HG03097 (cell line): ENCODE results near the gene C11orf91.
A peak's percentile ranks its signal among the peaks of the same experiment; 100 is the strongest.
"Not testable (repeated sequence)": the region's sequence is repeated elsewhere in the genome, so short reads cannot be mapped to it uniquely, and the experiment has no call there.

Experiments
- ATAC-seq: cut with Tn5 transposase; IDR thresholded peaks from one replicate; pipeline ENCODE4 v1.9.1; 2021; ENCODE audit not compliant: unreplicated experiment, low FRiP score

C11orf91 gene

DNA sequence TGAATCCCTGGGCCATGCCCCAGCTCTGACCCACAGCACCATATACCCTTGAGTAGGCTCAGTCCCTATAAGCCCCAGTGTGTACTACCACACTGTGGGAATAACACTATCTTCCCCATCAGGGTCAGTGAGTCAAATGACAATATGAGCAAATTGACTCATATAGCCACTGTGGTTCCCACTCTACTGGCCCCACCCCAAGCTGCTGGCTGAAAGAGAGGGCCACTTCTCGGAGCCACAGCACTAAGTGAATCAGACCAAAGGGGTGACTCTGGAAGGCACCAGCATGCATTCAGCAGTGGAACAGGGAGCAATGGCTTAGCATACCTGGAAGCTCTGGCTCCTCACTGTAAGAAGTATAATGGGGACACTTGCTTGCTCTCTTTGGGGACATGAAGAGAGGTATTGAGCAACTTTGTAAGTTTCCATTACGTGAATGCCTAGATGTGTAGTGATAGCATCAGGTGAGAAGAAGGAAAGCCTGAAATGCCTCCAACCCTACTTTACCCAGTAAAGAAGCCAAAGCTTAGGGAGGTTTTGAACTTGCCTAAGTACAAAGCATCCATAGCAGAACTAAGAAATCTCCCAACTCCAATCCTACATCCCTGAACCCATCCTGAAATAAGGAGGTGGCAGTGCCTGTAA is 22.1 kb upstream of the C11orf91 start:
- ATAC-seq: peak; percentile 65

DNA sequence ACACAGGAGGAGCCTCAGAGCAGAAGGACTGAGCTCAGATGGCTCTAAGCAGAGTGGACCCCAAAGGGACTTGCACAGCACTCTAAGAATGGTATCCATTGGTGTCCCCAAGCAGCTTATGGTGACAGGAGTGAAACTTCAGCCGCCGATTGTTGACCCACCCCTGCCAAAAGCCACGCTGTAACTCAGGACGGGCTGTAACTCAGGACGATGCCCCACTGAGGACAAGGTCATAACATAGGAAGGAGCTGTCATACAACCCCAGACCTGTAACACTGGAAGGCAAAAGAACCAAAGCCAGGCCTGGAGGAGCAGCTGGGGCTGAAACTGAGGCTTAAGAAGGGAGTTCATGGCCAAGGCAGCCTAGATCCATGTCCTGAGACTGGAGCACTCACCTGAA is 21.4 kb upstream of the C11orf91 start:
- no peak for ATAC-seq

DNA sequence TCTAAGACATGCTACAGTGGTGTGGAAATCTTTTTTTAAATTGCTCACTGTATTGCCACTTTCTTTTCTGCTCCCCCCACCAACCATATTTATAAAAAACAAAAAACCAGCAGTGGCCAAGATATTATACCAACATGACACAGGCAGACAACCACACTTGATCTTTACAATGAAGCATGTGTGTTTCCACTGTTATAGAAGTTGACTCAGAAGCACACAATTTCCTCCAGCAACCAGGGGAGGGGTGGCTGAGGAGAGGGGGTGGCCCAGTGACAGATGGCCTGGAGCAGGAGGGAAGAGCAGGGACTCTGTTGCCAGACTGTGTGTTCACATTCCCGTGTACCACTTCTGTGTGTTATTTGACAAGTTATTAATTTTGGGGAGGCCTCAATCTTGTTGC is 20.8 kb upstream of the C11orf91 start:
- ATAC-seq: no peak

DNA sequence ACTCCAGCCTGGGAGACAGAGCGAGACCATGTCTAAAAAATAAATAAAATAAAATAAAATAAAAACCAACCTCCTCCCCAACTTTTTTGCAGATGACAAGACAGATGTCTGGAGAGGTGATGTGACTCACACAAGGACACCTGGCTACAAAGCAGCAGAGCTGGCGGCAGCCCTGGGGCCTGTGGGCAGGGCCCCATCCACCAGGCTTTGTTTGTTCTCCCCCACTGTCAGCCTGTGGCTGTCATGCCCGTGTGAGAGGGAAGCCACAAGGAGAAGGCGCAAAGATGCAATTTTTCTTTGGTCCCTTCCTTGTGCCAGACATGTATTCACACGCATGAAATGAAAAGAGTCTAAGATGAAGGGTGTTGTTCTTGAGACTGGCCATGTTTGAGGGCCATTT is 19.0 kb upstream of the C11orf91 start:
- no peak for ATAC-seq

DNA sequence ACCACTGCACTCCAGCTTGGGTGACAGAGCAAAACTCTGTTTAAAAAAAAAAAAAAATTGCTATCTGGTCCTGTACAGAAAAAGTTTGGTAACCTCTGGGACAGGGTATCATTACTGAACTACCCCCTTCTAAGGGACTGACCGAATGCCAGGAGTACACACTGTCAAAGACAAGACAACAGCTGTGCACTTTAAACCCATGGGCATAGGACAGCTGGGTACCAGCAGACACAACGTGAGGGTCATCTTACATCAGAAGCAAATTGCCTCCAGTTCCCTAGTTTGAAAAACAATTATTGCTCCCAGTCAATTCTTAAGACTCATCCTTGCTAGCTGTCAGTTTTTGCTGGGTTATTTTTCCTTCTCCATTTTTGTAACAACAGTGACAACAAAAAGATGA is 17.8 kb upstream of the C11orf91 start:
- no peak for ATAC-seq

DNA sequence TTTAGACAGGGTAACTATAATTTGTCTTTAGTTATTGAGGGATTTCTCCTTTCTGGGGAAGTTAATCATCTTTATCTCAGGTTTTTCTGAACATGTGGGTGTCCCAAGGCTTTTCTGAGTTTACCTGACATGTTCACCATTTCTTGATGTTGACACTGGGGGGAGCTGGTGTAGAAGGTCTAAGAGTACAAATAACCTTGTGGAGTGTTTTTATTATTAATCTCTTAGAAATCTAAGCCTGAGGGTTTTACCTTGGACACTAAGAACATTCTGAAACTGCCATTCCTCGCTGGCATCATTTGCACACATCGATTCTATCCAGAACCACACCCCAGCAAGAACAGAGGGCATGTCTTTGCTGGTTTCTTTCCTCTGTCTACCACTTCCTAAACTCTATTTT is 15.6 kb upstream of the C11orf91 start:
- no peak for ATAC-seq

DNA sequence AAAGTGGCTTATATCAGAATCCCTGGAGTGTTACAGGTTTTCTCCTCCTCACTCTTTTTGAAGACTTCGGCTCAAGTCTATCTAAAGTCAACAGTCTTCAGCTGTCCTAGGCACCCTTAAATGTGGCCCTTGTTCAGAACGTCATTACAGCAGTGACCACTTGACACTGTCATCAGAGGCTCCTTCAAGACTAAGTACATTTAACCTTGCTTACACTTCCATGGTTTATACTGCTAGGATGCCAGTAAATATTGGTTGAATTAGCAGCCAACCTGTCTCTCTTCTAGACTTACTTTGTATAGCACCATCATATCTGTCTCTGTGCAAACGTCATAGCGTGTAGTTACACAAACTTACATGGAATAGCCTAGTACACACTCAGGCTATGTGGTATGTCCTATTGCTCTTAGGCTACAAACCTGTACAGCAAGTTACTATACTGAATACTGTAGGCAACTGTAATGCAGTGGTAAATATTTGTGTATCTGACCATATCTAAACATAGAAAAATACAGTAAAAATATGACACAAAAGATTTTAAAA is 13.3 kb upstream of the C11orf91 start:
- no peak for ATAC-seq

DNA sequence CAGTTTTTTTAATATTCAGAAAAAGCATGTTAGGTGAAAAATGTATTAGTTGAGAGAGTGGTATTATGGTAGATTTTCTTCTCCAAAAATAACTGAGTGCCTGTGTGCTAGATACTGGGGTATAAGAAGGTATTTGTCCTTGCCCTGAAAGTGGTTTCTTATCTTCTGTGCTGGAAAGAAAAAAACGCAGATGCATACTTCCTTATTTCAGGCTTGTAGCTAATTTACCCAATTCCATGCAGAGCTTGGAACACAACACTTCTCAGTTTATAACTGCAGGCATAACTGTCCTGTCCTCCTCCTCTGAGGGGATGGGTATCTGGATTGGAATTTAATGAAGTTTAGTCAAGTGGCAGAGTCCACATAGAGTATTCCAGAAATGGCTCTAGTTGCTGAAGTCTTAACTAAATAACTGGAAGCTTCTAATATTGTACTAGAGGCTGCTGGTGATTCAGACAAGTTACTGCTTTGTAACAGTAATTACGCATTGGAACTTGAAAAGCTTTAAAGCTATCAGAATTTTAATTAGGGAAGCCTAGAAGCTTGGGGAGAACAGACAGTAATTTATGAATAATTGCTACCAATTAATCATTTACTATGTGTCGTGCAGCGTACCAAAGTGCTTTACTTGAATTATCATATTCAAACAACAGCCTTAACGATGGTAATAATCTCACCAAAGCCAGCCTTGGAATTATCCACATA is 12.7 kb upstream of the C11orf91 start:
- ATAC-seq: no peak

DNA sequence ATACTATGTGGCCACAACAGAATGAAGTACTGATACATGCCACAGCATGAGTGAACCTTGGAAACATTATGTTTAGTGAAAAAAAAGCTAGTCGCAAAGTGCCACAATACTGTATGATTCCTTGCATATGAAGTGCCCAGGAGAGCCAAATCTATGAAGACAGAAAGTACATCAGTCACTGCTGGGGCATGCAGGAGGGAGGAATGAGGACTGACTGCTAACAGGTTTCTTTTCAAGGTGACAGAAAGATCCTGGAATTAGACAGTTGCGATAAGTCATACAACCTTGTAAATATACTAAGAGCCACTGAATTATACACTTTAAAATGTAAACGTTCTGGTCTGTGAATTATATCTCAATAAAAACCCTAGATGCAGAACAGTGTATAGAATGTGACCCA is 11.8 kb upstream of the C11orf91 start:
- no peak for ATAC-seq

DNA sequence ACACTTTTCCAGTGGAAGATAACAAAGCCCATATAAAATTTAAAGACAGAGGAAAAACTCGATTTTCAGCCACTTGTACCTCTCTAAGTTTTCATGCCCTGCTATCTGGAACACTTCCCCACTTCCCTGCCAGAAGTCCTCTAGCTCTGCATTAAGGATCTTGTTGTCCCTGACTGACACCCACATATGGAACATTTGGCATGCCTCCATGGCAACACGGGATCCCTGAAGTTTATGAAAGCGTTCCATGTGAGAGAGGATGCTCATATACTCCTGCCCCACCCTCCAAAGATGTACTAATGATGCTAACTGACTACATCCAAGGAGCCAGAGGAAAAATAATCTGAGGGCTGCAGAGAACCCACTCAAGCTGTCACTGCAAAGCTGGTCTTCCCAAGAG is 8.8 kb upstream of the C11orf91 start:
- no peak for ATAC-seq

DNA sequence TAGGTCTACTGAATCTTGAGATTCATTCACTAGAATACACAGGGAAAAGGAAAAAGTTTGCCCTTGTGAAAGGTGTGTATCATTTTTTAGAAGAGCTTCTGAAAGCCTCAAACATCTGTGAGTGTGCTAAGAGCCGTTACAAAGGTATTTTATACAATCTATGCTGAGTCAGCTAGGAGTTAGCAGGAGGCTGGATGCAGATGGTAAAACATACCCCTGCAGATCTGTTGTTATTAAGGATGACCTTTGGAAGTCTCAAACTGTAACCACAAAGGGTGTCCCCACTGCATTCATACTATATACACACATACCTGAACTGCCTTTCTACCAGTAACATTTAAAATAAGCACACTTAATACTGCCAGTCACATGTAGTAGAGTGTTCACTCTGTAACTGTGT is 8.4 kb upstream of the C11orf91 start:
- ATAC-seq: no peak

DNA sequence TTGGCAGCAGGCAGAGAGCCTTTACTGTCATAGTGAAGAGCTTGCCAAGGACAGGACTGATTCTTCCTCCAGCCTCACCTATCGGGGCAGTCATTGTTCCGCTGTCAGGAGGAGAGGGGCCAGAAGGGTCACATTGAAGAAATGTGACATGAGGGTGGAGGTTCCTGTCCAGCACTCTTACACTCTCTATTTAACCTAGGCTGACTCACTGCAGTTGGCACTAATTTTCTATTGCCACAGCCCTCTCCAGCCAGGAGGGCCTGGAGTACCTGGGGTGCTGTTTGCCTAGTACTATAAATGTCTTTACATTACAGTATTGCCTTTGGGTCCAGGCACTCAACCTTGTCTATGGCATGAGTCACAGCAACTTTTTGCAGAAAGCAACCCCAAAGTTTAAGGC is 7.2 kb upstream of the C11orf91 start:
- ATAC-seq: not testable (repeated sequence)

DNA sequence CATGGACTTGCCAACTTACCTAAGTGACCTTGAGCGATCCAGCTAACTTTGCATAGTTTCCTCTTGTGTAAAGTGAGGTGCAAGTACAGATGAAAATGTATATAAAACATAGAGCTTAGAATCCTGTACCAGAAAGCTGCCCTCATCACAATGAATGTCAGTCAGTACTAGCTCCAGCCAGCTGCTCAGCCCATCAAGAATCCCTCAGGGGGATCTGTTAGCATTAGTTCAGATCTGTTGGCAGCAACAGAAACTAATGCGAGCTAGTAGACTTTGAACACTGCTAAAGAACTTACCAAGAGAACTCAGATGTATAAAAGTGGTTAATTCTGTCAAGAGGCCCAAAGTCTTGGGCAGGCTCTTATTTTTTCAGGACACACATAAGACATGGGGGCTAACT is 6.3 kb upstream of the C11orf91 start:
- no peak for ATAC-seq

DNA sequence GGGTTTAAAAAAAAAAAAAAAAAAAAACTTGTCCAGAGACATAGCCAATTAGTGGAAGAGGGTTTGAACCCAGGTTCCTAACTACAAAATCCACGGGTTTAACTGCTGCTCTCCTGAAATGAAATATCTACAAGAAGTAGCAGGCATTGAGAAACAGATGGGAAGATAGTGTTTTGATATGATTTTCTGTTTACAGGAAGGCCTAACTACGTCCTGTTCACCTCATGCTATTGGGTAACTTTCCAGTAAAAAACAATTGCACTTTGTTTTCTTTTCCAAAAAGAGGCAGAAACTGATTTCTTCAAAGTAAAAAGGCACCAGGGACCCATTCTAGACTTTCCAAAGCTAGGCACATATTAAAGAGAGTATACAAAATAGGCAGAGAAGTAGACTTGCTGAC is 5.9 kb upstream of the C11orf91 start:
- no peak for ATAC-seq

DNA sequence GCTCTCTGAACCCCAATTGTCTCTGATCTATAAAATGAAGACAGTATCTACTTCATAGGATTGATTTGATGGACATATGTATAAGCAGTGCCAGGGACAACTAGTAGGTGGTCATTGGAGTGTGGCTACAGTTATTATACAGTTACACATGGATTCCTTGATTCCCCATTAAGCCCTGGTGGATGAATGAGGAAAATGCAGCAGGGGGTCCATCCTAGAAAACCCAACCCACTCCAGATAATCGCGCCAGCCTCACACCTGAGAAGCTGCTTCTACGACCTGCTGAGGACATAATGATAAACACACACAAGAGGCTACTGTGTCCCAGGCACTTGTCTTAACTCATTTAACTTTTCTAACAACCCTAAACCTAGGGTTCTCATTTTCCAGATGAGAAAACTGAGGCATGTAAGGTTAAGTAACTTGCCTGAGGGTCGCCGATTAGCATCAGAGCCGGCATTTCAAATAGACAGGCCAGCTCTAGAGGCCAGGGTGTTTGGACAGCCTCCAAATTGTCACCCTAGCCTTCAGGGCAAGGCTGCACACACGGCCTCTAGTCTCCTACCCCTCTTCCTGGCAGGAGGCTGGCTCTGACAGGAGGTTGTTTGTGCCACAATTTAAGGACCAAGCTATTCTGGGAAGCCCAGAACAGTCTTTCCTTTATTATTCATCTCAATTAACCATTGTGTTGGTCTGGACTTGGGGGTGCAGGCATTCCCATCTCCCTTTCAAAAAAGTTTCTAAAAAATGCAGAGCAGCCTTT is 3.8 kb upstream of the C11orf91 start:
- no peak for ATAC-seq

DNA sequence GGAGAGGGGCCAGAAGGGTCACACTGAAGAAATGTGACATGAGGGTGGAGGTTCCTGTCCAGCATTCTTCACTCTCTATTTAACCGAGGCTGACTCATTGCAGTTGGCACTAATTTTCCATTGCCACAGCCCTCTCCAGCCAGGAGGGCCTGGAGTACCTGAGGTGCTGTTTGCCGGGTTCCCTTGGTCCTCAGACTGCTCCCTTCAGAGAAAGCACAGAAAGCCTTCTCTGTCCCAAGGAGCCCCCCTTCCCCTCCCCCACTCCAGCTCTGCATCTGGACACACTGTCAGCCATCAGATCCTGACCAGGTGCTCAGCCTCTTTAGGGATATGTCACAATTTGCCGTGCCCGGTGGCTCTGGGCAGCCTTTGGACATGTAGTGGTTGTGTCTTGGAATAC is 3.2 kb upstream of the C11orf91 start:
- no peak for ATAC-seq

DNA sequence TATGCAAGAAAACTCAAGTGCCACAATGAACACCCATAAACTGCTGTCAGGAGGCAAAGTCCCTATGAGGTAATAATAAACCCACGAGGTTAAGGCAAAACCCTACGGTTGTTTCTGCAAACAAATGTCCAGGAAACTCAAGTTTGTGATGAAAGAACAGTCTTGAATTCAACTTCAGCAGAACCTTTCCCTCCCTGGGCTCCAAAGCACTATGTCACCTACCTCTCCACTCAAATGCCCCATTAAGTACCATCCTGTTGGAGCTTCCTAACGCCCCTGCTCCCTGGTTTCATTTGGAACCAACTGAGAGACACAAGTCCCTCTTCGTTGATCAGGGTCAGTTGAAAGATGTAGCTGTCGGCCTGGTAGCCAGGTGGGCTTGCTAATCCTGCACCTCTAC is 2.6 kb upstream of the C11orf91 start:
- ATAC-seq: no peak

DNA sequence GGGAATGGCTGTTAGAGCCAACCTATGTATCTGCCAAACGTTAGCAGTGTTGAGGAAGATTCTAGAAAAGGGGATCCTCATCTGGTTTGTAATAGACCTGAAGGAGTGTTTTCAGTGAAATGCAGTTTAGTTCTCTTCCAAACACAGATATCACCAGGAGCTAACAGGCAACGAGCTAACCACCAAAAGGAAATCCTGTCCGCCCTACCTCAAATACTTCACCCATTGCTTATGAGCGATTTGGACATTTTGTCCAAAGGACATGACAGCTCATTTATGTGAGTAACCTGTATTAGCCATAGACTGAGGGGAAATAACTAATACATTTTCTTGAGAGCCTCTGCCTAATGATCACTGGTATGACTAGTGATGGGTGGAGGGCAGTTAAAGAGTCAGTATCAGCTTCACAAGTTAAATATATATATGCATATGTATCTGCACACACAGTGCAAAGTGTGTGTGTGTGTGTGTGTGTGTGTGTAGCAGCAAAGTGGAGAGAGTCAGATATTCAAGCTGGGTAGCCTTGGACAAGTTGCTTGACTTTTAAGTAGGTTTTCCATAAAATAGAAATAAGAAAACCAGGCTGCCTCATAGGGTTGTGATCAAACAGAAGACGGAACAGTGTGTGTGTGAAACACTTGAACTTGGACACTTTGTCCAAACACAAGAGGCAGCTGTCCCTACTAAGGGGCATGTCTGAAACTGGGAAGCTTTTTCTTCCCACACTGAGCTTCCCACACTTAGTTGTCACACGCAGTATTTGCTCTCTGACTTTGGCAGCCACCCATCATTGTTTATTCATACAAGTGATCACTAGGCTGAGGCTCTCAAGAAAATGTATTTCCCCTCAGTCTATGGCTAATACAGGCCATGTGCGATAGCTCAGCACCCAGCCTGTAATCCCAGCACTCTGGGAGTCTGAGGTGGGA is 940 bp upstream of the C11orf91 start:
- no peak for ATAC-seq

DNA sequence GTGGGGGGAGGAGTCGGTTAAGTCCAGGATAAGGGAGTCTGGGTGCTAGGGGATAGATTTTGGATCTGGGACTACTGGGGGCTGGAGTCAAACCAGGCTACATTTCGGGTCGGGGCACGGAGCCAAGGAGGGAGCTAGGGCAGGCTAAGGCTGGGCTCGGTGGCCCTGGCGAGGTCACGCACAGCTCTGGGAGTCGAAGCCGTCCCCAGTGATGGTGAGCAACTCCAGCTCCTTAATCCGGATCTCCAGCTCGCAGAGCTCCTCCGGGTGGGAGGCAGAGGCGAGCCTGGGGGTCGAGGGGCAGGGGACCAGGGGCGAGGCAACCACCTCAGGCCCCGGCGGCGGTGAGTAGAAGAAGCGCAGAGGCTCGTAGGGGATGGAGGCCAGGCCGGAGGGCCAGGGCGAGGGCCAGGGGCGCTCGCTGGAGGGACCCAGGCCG is 544 bp downstream of the C11orf91 start:
- no peak for ATAC-seq

DNA sequence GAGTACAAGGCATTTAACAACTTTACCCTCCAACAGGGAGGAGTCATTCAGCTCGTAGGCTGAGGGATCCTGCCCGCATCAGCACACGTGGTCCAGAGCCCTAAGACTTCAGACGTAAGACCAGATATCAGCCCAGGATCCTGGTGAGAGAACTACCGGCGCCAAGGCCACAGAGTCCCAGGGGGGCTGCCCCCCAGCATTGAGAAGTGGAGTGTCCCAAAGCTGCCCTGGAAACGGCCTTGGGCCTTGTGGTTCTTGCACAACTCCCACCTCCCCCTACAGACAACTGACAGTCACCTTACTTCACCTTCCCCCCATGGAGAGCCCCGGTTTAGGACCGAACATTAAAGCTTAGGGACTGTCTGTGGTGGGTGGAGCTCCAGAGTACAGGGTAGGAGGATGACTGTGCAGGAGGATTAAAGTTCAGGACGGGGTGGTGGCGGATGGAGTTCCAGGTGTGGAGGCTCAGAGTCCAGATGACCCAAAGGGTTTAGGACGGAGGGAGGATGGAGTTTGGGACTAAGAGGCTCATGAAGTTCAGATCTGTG is 1.0 kb downstream of the C11orf91 start:
- no peak for ATAC-seq
